Renal cortex interstitium (tissue), 11 donors: ENCODE data around the gene PTPRT. TPM values are rescaled to one million over a fixed set of nuclear protein-coding genes. Genes with fewer than 3 reads are reported as not detected.

Experiments used
- DNase-seq, 11 donors: peaks; one replicate each; pipeline ENCODE4 v3.0.0-alpha.2; 2013; ENCODE audit warnings: low read depth in 9 of 11, low spot score in 4 of 11; ENCODE audit errors: extremely low read depth in 1 of 11
- polyA plus RNA-seq, 3 donors: library from polyadenylated mRNA; unstranded; fragments of 120-200 nt; gene quantifications; one replicate each; pipeline ENCODE4 v1.2.1, GENCODE V29; 2013; ENCODE audit not compliant: insufficient read length in 3 of 3

The PTPRT gene
- polyA plus RNA-seq, 3 donors, result 0.78 to 1.0 (median 0.86) TPM

DNA sequence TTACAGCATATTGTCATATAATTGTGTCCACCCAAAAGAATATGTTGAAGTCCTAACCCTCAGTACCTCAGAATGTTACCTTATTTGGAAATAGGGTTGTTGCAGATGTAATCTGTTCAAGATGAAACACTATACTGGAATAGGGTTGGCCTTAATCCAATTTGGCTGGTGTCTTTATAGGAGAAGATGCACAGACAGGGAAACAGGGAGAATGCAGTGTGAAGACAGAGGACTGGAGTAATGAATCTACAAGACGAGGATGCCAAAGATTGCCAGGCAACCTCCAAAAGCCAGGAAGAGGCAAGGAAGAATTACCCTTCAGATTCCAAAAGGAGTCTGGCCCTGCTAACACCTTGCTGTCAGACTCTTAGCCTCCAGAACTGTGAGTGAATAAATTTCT is 482.9 kb downstream of the PTPRT start:
- no peak for DNase-seq

DNA sequence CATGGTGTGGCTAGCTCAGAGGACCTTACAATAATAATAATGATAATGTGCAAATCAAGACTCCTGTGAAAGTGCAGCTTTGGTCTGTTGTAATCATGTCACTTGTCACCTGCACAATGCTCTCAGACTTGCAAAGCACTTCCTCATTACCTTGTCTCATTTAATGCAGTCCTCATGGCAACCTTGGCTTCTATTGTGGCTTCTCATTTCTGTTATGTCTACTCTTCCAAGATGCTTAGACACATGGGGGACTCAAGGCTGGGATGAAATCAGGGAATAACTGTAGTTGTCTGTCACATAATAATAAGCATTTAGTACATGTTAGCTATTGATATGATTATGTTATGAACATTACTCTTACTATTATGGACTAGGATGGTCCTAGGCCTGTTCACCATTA is 484.2 kb downstream of the PTPRT start:
- DNase-seq, result no peak

DNA sequence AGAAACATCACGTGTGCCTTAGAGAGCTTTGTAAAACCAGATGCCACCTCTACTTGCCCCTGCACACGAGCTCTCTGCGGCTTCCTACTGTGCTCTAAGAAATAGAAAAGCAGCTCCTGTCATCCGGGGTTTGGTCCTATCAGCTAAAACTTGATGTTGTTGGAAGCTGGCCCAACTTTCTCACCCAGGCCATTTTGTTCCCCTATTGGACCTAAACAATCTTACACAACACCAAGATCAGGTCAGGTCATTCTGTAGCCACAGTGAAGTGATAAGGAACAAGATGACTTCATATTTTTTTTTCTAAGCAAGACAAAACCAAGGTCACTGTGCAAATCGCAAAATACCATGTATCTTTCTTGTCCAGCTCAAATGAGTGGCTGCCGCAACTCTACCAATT is 486.0 kb downstream of the PTPRT start:
- DNase-seq, result no peak

DNA sequence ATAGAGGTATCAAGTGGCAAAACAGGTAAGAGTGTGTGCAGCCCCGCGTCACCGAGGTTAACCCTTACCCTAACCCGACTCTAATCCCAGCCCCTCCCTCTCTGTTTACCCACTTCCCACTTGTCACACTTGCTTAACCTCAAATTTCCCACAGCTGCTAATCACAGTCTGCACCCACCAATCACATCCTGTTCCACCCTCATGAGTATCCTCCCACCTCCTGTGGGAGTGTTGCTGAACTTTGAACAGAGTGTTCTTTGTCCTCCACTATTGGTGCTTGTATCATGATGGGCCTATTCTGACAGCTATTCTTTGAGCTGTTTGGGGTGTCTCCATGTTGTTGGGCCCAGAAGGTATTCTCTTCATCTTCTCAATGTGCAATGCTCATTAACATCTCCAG is 487.8 kb downstream of the PTPRT start:
- DNase-seq, result peak in 1 of 11 donors; percentile 2

DNA sequence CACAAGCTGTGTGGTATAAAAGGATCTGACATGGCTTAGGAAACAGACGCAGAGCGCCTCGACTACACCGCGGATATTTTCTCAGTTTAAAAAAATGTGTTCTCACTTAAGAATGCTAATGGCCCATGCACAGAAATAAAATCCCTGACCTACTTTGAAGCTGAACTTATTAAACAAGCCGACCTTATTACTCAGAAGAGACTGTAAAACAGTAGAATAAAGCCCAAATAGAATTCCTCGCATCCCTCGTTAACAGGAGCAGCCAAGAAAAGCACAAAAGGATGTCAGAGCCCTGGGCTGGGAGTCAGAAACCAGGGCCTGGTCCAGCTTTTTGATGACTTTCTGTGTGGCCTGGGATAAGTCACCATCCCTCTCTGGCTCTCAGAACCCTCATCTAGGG is 489.3 kb downstream of the PTPRT start:
- no peak for DNase-seq

DNA sequence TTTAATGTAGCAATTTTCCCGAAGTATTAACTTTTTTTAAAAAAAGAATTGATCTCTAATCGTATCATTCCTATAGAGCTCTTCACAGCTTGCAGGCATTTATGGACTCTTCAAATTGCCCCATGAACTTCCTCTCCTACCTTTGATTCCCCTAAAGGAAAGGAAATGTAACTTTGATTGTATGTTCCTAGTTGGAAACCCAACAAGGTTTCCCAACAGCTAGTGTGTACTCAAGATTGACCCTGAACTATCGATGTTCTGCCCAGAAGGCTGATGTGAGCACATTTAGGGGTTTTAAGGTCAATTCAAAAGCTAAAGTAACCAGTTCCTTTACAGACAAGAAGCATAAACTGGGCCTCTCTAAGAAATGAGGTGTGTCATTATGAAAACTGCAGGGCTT is 491.7 kb downstream of the PTPRT start:
- no peak for DNase-seq

DNA sequence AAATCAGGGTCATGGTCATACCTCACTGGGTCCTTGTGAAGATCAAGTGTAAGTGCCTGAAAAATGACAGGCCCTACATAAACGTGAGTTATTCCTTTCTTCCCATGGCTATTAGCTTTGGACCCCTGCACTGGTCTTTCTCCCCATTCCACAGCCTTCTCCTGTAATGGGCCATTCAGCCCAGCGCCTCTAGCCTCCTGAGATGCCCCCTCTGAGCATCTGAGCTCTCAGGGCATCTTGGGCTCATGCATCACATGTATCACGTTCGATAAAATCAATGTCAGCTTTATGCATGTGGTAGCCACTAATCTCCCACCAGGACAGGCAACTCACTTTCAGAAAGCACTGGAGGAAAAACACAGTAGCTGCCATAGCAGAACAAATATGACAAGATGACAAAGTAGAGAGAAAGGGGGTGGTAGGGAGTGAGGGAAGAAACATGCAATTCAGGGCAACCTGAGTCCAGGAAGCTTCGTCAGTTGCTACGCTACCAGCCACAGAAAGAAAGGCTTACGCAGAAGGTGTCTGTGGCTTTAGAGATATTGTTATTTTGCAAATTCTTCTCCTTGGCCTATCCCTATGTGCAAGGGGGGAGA is 498.8 kb downstream of the PTPRT start:
- no peak for DNase-seq

DNA sequence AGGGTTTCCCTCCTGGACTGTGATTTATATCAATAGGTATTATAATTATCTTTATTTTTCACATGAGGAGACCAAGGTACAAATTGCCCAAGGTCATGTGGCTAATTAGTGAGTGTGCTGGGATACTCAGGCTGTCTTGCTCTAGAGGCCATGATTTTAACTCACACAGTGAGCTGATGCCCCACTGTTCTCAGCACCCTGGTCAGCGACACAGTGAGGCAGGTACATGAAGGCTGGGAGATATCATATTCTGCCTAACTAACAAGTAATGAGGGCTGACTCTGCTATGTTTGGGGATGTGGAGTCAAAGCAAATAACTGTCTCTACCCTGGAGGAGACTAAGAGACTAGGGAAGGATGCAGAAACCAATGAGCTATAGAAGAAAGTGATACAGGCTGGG is 501.1 kb downstream of the PTPRT start:
- peak; percentile 4 to 46 (median 27) for DNase-seq

DNA sequence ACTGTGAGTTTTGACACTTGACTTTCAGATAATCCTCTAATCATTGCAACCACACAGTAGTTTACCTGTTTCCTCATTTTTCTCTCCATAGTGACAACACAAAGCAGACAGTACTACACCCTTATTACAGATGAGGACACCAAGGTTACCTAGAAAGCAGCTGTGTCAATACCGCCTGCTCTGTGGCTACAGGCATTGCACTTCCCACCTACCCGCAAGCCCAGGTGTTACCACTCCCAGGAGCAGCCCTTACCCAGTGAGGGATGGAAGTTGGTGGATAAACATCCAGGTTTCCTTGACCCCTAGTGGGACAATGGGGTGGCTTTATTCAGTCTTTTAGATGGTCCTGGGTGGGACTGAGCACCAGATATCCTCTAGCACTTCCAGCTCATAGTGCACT is 503.6 kb downstream of the PTPRT start:
- DNase-seq, result no peak

DNA sequence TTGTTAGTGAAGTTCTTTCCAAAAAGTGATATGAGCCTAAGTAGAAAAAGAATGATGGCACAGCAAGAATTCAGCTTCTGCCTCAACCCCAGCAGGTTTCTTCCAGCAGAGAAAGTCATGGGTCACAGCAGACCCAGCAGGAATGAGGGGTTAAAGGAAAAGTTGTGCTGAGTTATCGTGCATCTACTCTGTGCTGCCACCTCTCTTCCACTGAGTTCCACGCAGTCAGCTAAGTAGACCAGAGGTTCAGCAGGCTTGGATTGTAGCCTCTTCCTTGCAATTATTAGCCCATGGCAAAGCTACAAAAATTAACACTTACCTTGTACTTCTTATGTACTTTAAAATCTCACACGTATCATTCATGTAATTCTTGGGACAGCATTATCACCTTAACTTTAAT is 510.8 kb downstream of the PTPRT start:
- DNase-seq, result peak in 1 of 11 donors; percentile 1

DNA sequence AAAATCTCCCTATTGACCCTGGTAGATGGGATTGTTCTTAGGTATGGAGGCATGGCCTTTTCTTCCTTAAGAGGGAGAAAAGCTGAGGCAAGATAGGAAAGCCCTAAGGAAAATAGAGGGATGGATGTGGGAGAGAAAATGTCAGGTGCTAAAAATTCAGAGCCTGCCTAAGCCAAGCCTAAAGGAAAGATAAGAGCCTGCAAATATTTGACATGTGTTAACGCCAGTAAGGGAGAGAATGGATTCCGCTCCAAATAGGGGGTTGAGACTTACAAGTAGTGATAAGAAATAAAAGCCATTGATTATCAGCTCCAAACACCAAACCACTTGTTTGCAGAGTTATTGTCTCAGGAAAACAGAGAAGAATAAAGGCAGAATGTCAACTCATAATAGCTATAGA is 533.6 kb downstream of the PTPRT start:
- no peak for DNase-seq

DNA sequence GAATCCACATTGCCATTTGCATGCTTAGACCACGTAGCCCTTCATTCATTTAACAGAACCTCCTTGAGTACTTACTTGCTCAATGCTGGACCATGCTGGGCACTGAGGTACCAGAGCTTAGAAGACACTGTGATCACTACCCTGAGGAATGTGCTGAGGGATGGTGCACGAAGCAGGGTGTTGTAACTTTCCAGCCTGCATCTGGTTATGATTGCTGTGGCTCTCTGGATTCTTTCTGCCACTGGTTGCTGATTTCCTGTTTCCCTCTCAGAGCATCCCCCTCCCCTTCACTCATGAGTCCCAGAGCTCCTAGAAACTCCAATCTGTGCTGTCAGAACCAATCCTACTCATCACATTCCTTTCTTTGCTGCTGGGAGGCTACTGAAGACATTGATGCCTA is 537.4 kb downstream of the PTPRT start:
- DNase-seq, result no peak

DNA sequence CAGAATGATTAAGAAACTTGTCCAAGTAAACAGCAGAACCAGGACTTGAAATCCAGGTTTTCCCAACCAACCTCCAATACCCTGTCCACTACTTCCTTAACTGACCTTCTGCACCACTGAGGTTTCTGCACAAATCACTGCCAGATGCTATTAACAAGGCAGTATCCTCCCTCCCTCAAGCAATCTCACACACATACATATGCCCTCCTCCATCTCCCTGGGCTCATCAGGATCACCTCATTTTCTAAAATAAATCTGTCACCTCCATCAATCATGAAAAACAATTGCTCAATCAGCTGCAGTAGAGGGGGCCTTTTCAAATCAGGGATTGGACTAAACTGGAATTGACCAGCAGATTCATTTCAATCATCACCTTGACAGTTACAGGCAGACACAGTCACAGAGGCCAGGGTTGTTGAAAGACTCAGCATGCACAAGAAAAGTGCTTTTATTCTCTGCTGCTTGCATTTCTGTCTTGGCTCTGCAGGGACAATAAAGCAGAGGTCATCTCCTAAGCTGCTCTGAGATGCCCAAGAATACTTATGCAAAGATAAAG is 539.4 kb downstream of the PTPRT start:
- no peak for DNase-seq

DNA sequence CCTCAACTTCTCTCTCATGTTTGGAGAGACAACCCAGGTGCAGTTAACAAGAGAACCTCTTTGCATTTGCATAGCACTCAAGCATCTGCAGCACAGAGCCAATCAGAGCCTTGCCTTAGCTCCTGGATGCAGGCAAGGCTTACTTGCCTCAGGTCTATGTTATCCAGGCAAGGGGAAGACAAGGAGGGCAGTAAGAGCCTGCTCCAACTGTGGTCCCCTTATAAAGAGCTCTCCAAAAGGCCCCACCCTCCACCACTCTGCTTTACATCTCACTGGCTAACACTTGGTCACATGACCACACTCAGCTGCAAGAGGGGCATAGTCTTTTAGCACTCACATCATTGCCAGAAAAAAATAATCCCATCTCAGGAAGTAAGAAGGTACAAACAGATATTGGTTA is 540.0 kb downstream of the PTPRT start:
- DNase-seq, result no peak

DNA sequence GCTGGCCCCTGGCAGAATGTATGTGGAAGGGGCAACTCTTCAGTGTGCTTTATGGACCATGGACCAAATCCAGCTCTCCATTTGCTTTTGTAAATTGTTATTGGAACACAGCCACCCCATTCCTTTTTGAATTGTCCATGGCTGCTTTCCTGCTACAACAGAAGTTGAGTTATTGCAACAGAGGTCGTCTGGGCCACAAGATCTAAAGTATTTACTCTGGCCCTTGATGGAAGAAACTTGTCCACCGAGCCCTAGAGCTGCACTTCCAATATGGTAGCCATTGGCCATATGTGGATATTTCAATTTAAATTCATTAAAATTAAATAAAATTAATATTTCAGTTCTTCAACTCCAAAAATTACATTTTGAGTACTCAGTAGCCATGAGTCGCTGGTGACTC is 543.5 kb downstream of the PTPRT start:
- DNase-seq, result no peak

DNA sequence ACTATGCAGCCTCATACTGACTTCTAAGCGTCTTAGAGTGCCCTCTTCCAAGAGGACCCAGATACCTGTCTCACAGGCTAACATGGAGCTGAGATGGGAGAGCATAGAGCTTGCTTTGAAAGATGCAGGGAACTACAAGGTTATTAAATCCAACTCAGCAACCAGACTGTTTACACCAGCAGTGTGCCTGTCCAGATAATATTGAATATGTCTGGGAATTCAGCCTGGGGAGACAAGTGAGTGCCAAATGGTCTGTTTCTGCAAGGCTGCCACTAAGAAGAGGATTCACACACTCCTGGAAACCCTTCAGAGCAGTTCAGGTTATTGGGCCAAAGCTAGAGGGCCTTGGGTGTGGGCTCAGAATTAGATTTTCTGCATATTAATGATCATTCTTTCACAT is 547.8 kb downstream of the PTPRT start:
- no peak for DNase-seq

DNA sequence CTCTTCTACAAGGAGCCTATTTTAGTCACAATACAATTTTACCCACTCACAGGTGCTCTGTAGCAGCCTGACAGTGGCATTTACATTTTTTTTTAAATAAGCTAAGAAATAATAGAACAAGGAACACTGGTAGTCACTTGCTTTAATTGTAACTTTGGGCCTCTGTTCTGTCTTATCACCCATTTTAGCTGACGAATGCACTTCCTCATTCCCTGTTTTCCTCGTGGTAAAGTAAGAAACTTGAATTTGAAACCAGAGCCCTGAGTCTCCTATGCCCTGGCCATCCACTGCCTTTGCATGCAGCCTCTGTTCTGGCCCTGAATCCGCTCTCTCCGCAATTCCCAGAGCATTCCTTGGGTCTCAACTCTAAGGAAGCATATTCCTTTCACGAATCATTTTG is 550.6 kb downstream of the PTPRT start:
- no peak for DNase-seq

DNA sequence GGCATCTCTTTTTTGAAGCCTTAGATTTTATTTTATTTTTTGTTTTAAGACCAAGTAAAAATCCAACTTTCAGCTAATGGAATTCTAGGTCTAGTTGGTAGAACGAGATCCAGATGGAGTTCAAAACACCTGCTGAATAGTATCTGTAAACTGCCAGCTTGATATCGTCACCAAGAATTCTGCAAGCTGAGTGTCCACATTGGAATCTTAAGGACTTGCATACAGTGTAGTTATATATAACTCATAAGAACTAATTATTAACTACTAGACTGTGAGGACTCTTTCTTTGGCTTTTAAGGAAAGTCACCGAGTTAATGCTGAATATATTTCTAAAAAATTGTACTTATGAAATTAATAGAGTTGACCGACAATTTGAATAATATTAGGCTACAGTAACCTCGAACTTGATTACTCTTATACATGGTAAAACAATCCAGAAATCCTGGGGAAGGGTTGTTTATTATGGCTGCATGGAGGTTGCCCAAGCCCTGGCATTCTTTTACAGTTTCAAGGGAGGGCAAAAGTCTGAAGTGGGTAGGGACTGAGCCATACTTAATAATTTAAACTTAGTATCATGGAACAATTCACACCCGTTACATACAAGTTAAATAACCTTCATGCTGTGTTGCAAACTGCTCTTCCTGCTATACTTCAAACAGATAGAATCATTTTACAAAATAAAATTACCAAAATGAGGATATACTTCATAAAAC is 553.9 kb downstream of the PTPRT start:
- DNase-seq, result peak in 2 of 11 donors; percentile 2 to 11

DNA sequence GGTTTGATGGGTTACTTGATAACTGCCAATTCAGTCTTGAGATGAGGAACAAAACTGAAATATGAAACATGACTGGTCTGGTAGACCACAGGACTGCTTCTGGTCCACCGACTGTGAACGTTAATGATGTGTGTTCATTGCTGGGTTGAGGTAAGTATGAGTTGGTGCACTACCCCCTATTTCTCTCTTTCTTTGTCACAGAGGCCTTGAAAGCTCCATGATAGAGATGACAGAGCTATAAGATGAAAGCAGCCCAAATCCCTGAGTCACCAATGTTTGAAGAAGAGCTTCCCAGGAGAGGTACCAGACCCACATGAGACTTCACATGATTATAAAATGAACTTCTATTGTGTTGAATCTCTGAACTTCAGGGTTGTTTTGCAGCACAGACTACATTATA is 555.5 kb downstream of the PTPRT start:
- DNase-seq, result no peak

DNA sequence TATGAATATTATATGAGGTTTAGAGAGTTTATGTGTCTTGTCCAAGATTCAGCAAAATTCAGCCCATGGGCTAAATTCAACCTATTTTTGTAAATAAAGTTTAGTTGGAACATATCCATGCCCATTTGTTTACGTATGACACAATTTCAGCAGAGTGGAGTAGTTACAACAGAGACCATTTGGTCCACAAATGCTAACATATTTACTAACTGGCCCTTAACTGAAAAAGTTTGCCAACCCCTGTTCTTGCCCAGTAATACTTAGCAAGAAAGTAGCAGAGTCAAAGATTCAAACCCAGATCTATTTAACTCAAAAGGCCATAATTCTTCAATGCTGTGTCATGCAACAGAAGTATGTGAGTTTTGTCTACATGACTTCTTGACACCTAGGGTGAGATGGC is 561.0 kb downstream of the PTPRT start:
- no peak for DNase-seq

DNA sequence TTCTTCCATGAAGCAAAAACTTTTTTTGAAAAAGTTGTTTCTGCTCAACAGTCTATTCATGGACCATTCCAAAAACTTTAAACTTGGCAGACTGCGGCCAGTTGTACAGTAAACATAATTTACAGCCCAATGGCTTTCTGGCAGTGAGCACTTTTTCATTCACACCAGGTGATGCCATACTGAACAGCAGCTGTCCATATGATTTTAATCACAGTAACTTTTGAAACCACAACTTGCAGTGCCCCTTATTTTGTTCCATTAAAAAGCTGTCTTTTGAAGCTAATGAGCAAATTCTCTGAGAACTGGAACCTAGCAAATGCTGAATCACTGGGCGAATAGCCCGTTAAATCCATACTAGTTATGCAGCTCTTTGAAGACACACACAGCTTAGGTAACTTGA is 576.6 kb downstream of the PTPRT start:
- DNase-seq, result no peak
